RCC 7860 (cell line): ENCODE data around the gene BRD7.

ENCODE experiments used
- DNase-seq: peaks from one replicate; pipeline ENCODE4 v3.0.0-alpha.2; 2015; ENCODE audit warnings: low spot score
- FAIRE-seq: peaks from 2 replicates; lab custom pipeline; 2012; peaks lifted over from hg19 to GRCh38; lab: Jason Lieb, UNC

BRD7 gene

DNA sequence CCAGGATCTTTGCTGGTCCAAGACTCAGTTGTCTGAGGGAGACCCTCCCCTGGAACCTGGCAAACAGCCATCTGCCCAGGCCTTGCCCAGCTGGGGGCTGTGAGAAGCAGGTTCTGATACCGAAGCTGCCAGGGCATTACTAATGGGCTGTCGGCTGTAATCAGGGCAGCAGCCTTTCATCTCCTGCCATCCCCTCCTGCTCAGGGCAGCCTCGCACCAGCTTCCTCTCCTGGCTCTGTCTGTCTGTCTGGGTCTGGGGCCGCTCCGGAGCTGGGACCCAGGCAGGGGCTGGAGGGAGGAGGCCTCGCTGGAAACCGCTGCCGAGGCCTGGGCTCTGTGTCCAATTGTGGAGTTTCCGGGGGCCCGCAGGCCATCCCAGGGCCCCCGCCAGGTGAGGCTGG lies 21.6 kb upstream of the BRD7 start:
- FAIRE-seq, result no peak

DNA sequence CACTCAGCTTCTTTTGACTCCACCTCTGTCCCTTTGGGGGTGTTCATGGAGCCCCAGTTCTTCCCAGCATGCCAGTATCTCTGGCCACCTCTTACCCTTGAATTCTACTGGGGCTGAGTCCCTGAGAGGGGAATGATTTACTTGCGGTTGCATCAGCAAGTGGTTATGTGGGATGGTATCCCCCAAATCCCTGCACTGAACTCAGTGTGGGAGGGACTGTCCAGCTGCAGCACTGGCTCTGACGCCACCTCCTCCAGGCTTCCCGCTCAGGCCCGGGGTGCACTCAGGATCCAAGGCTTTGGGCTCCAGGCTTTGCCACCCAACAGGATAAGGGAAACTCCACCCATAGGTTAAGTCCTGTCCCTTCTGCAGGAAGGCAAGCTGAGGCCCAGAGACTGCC lies 21.1 kb upstream of the BRD7 start:
- DNase-seq (no peak), FAIRE-seq (no peak)

More for the DNA sequence above, 21.6 kb upstream of the BRD7 start:
- DNase-seq, result no peak

DNA sequence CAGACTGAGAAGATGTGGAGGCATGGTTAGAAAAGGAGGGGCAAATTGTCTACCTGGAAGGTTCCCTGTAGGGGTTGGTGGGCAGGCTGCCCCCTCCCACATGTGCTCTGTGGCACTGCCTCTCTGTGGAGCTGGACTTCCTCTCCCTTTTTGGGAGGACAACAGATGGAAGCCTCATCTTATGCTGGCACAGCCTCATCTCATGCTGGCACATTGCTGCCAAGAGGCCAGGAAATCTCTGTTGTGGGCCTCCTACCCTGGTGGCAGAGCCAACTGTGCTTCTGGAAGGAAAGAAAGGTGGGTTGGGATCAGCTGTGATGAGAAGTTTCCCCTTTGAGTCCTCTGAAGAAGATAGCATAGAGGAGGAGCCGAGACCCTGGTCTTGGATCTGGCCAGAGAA lies 19.7 kb upstream of the BRD7 start:
- FAIRE-seq, result no peak
- DNase-seq, result no peak

- DNase-seq (no peak), FAIRE-seq (no peak)
Measured at GRCh38 chr16:50386774-50387173, 18.0 kb upstream of the BRD7 start.

GRCh38 chr16:50386139-50386538 lies 17.4 kb upstream of the BRD7 start:
- no peak for FAIRE-seq
- no peak for DNase-seq

- FAIRE-seq (no peak), DNase-seq (no peak)
Measured at GRCh38 chr16:50384500-50385135, 15.8 kb upstream of the BRD7 start.

DNA sequence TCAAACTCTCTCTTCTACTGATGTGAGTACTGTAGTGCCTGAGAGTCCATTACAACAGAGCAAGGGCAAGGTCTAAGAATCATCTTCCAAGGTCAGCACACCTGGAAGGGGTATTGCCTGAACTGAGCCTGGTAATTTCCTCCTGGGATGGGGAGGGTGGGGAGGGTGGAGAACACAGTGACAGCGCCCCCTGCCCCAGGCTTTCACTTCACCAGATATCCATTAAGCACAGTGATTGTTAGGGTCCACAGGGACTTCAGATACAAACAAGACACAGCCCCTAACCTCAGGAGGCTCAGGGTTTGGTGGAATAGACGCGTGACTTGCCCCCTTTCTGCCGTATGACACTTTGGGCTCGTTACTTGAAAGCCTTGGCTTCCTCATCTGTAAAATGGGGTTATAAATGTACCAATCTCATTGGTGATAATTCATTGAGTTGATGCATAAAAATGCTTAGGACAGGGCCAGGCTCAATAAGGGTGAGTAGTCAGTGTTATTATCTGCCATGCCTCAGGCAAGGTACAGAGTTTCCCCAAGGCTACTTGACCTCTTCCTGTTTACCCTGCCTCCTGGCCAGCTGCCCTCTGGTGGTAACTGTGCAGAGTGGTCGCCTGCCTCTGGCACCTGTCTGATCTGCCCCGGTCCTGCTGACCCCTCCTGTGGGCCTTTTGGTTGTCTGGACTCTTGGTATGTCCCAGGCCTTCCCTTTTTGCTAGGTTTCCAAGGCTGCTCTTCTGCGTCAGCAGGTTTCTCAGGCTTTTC lies 13.1 kb upstream of the BRD7 start:
- FAIRE-seq, result no peak
- DNase-seq, result no peak

GRCh38 chr16:50378417-50378816 lies 9.6 kb upstream of the BRD7 start:
- FAIRE-seq (no peak), DNase-seq (no peak)

DNA sequence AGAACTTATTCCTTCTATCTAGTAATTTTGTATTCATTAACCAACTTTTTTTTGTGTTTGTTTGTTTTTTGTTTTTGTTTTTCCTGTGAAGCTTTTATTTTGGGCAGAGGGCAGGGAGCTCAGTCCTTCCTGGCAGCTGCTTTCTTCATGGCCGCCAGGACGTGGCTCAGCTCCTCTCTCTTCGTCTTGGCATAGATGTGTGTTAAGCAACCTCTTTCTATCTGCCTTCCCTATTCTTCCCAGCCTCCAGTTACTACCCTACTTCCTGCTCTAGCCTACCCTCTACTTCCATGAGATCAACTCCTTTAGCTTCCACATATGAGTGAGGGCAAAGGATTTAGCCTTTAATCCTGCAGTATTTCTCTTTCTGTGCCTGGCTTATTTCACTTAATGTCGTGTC lies 8.2 kb upstream of the BRD7 start:
- FAIRE-seq (no peak), DNase-seq (no peak)

GRCh38 chr16:50373780-50374179 lies 5.0 kb upstream of the BRD7 start:
- FAIRE-seq (no peak), DNase-seq (no peak)

GRCh38 chr16:50373345-50373701 lies 4.5 kb upstream of the BRD7 start:
- DNase-seq (no peak), FAIRE-seq (no peak)

DNA sequence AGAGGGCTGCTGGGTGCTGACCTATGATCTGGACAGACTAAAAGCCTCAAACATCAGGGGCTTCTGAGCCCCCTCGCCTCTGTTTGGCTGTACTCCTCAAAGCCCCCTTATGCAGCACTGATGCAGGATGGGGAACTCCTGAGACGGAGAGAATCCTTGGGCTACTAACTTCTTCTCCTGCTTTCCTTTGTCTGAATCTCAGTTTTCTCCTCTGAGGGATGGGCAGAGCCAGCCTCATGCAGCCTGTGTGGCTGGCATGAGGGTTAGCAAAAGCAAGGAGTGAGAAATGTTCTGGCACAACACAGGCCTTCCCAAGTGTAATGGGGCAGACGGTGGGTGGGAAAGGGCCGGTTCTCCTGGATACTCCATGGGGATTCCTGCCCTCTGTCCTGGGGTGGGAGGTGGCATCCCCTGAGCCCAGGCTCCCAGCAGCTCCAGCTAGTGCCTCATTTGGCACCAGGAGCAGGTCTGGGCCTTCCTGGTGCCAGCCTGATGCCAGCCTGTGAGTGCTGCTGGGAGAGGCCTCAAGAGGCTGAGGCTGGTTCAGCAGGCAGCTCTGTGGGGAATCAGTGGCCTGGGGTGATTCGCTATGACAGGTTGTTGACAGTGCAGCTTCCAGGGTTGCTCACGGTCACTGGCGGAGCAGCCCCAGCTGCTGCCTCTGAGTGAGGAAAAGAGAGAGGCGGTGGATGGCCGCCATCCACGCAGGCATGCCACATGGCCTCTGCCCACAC lies 4.0 kb upstream of the BRD7 start:
- no peak for FAIRE-seq
- peak; percentile 49 for DNase-seq

DNA sequence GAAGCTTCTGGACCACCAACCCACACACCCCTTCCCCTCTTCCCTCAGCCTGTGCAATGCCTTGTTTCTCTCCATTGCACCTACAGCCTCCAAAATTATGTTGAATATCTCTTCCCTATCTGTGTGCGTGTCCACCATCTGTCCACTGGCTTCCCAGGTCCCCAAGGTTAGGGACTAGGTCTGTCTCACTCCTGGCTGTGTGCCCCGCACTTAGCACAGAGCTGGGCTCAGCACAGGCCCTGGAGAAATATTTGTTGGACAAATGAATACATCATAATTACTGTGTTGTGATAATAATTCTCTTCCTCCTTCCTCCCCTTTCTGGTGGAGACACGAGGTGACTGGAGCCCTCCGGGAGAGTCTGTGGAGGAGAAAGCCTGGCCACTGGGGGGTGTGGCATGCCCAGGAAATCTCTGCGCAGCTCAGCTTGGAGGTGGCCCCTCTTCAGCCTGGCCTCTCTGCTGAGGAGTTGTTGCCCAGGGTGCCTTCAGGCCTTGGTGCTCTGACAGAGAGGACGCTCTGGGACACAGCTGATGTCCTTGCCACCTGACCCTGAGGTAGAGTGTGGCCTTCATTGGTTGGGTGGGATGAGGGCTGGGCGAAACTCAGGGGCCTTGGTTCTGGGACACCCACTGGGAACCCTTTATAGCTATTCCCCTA lies 3.3 kb upstream of the BRD7 start:
- no peak for DNase-seq
- no peak for FAIRE-seq

DNA sequence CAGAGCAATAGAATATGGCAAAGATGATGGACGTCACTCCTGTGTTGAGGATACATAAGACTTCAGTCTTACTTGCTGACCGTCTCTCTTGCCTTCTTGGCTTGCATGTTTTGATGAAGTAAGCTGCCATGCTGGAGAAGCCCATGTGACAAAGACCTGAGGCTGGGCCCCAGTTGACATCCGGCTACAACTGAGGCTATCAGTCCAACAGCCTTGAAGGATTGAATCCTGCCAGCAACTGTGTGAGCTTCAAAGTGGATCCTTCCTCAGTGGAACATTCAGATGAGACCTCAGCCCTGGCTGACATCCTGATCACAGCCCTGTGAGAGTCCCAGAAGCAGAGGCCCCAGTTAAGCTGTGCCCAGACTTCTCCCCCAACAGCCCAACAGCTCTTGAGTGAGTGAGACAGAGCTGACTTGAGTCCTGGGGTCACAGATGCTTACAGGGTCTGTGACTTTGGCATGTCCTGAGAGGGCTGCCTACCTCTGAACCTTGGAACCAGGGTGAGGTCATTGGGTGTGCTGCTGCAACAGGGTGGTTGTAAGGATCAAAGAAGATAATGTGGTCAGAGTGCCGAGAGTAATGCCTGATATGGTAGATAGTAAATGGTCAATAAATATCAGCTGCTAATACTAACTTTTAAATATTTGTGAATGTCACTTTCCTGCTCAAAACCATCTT lies 2.4 kb upstream of the BRD7 start:
- DNase-seq, result no peak
- FAIRE-seq, result no peak

- FAIRE-seq, result no peak
Measured at GRCh38 chr16:50369133-50369804, 481 bp upstream of the BRD7 start.

GRCh38 chr16:50367777-50368409 lies 895 bp downstream of the BRD7 start:
- DNase-seq, result no peak
- FAIRE-seq, result no peak

More at GRCh38 chr16:50369133-50369804, 481 bp upstream of the BRD7 start:
- no peak for DNase-seq

DNA sequence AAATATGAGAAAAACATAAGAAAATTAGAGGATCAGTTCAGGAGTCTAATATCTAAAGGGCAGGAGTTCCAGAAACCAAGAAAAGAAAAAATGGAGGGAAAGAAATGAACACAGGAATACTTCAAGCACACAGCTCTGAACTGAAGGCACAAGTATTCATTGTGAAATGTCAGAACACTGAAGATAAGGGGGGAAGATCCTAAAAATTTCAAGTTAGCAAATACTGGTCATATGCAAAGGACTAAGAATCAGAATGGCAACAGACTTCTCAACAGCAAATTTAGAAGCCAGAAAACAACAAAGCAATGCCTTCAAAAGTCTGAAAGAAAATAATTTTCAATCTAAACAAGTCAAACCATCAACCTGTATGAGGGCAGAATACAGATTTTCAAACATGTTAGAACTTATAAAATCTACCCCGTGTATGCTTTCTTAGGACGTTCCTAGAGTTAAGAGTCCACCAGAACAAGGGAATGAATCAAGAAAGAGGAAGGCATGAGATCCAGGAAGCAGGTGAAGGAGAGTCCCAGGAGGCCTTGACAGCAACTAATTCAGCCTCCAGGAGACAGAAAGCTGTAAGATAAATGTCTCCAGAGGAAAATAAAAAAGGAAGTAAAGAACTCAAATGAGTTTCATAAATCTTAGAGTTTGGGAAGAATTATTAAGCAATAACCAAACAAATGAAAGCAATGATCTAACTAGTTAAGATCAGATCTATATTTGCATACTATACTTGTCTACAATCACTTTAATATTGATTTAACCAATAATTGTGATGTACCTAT lies 2.8 kb downstream of the BRD7 start:
- FAIRE-seq, result no peak

GRCh38 chr16:50363656-50364055 lies 5.1 kb downstream of the BRD7 start:
- DNase-seq (no peak), FAIRE-seq (no peak)

More for the DNA sequence above, 2.8 kb downstream of the BRD7 start:
- DNase-seq, result no peak

DNA sequence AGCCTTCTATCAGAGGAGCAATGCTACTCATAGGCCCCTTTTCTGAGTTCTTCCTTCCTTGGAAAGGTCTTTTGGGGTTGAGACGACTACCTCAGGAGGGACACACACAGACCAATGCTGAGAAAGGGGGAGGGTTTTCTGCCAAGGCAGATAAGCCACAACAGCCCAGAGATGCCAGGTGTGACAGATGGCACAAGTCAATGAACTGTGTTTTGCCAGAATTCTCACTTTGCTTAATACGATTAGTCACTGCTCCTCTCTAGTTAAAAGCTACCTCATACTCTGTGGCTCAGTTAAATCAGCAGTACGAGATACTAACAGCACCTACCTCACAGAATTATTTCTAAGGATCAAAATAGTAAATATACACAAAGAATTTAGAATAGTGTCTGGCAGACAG lies 8.0 kb downstream of the BRD7 start:
- FAIRE-seq, result no peak
- no peak for DNase-seq
